K562 (cell line): ENCODE measurements around the gene RARG. TPM values are rescaled to one million over a fixed set of nuclear protein-coding genes. Genes with fewer than 3 reads are reported as not detected.

Experiments used
- DNMT1 ChIP-seq: fragments of 450-650 bp; IDR thresholded peaks from 2 replicates; pipeline ENCODE4 v1.6.1; 2016; ENCODE audit warnings: antibody characterized with exemption, mild to moderate bottlenecking
- ETV5 ChIP-seq: sonication (generic); formaldehyde crosslinking; IDR thresholded peaks from 2 replicates; pipeline ENCODE4 v1.4.0; 2020; ENCODE audit warnings: low read depth, mild to moderate bottlenecking, missing genetic modification reagents
- FOSL1 ChIP-seq: fragments of 200-800 bp; sonication (Bioruptor generic); conservative IDR thresholded peaks from 2 replicates; pipeline ENCODE4 v1.6.1; 2016; ENCODE audit warnings: missing genetic modification characterization, missing compliant biosample characterization
- HES1 ChIP-seq: fragments of 450-650 bp; IDR thresholded peaks from 2 replicates; pipeline ENCODE4 v1.6.1; 2016; ENCODE audit warnings: low read depth, mild to moderate bottlenecking, moderate library complexity
- HOMEZ ChIP-seq: fragments of 250-450 bp; sonication (Bioruptor Pico); IDR thresholded peaks from 2 replicates; pipeline ENCODE4 v1.4.0; 2020; ENCODE audit warnings: mild to moderate bottlenecking, moderate library complexity
- JUND ChIP-seq, 2 experiments: IDR thresholded peaks; 2 replicates in 1 of 2; 3 replicates in 1 of 2; pipeline ENCODE4 v1.6.1; 2011; ENCODE audit warnings: borderline replicate concordance in 2 of 2, low read depth in 2 of 2, low read length in 2 of 2, improper control_type of control experiment in 1 of 2, missing biosample characterization in 1 of 2, missing genetic modification characterization in 1 of 2, missing genetic modification reagents in 1 of 2
- KDM1A ChIP-seq, 2 experiments: fragments of 450-650 bp; IDR thresholded peaks; 2 replicates each; pipeline ENCODE4 v1.6.1; 2016; ENCODE audit warnings: mild to moderate bottlenecking in 2 of 2
- NFRKB ChIP-seq: fragments of 450-650 bp; IDR thresholded peaks from 2 replicates; pipeline ENCODE4 v1.6.1; 2016; ENCODE audit warnings: low read depth
- NR2F6 ChIP-seq: fragments of 450-650 bp; formaldehyde crosslinking; IDR thresholded peaks from 2 replicates; pipeline ENCODE4 v1.4.0; 2020; ENCODE audit warnings: mild to moderate bottlenecking
- PCBP1 ChIP-seq: fragments of 200-400 bp; formaldehyde crosslinking; IDR thresholded peaks from 2 replicates; pipeline ENCODE4 v1.6.1; 2018; ENCODE audit warnings: mild to moderate bottlenecking, low read depth, low read length; ENCODE audit not compliant: poor library complexity, severe bottlenecking
- PTTG1 ChIP-seq: fragments of 450-650 bp; IDR thresholded peaks from 2 replicates; pipeline ENCODE4 v1.6.1; 2016; ENCODE audit warnings: low read depth, mild to moderate bottlenecking, missing genetic modification characterization, missing compliant biosample characterization
- RBM34 ChIP-seq: fragments of 200-400 bp; formaldehyde crosslinking; IDR thresholded peaks from 2 replicates; pipeline ENCODE4 v1.6.1; 2018; ENCODE audit warnings: low read length, borderline replicate concordance; ENCODE audit not compliant: insufficient read depth
- RFX1 ChIP-seq: fragments of 450-650 bp; IDR thresholded peaks from 2 replicates; pipeline ENCODE4 v1.6.1; 2016; ENCODE audit warnings: mild to moderate bottlenecking, moderate library complexity
- TCF3 ChIP-seq: sonication (generic); formaldehyde crosslinking; IDR thresholded peaks from 2 replicates; pipeline ENCODE4 v1.4.0; 2020; ENCODE audit warnings: mild to moderate bottlenecking, missing genetic modification reagents
- U2AF2 ChIP-seq: fragments of 200-400 bp; formaldehyde crosslinking; optimal IDR thresholded peaks from 2 replicates; pipeline ENCODE3; 2017; ENCODE audit warnings: low read depth, mild to moderate bottlenecking, low read length
- ZBTB8A ChIP-seq: fragments of 450-650 bp; IDR thresholded peaks from 2 replicates; pipeline ENCODE4 v1.6.1; 2018; ENCODE audit warnings: mild to moderate bottlenecking, moderate library complexity; ENCODE audit not compliant: partially characterized antibody
- ZKSCAN3 ChIP-seq: fragments of 250-450 bp; sonication (Bioruptor Pico); IDR thresholded peaks from 2 replicates; pipeline ENCODE4 v1.4.0; 2020
- ZNF146 ChIP-seq: IDR thresholded peaks from one replicate; pipeline ENCODE4 v1.6.1; 2018; ENCODE audit warnings: missing compliant biosample characterization; ENCODE audit not compliant: unreplicated experiment
- ZNF174 ChIP-seq: fragments of 250-450 bp; sonication (Bioruptor Pico); IDR thresholded peaks from 2 replicates; pipeline ENCODE4 v1.4.0; 2020; ENCODE audit warnings: mild to moderate bottlenecking
- ZNF354B ChIP-seq: fragments of 250-450 bp; sonication (Bioruptor Pico); IDR thresholded peaks from 2 replicates; pipeline ENCODE4 v1.4.0; 2020
- ZNF561 ChIP-seq: fragments of 450-650 bp; formaldehyde crosslinking; conservative IDR thresholded peaks from 2 replicates; pipeline ENCODE4 v1.4.0; 2020; ENCODE audit warnings: mild to moderate bottlenecking, moderate library complexity
- ZNF699 ChIP-seq: fragments of 250-450 bp; sonication (Bioruptor Pico); IDR thresholded peaks from 2 replicates; pipeline ENCODE4 v1.8.0; 2021; ENCODE audit warnings: mild to moderate bottlenecking, moderate library complexity; ENCODE audit not compliant: insufficient replicate concordance
- ZNF707 ChIP-seq: fragments of 250-450 bp; sonication (Bioruptor Pico); conservative IDR thresholded peaks from 2 replicates; pipeline ENCODE4 v1.8.0; 2022; ENCODE audit warnings: inconsistent platforms, mild to moderate bottlenecking, moderate library complexity
- polyA plus RNA-seq, 8 experiments: library from polyadenylated mRNA; depleted of rRNA in 4 of 8; stranded (reverse) in 5 of 8; unstranded in 3 of 8; fragments of >200 nt; fragmentation: Nextera tagmentation in 2 of 8; fragmentation: Illumina TruSeq in 1 of 8; extraction: Ambion mirVana in 2 of 8; extraction: Trizol in 1 of 8; gene quantifications; 2 replicates each; pipeline versions ENCODE4 v1.2.1 to v1.2.3, GENCODE V29; 2011 to 2014; ENCODE audit warnings: inconsistent platforms in 1 of 8, missing spikeins in 1 of 8
- total RNA-seq, 7 experiments: library from RNA; depleted of rRNA in 6 of 7; stranded (reverse); fragments of >200 nt in 6 of 7; fragmentation: Illumina TruSeq in 2 of 7; extraction: Trizol in 2 of 7; gene quantifications; 2 replicates each; pipeline versions ENCODE4 v1.2.1 to v1.2.3, GENCODE V29; 2011 to 2021; ENCODE audit warnings: low replicate concordance in 1 of 7
- TF ChIP-seq, protein P1 (sequence below): sonication (generic); formaldehyde crosslinking; IDR thresholded peaks from 2 replicates; pipeline ENCODE4 v1.9.0; 2022; ENCODE audit warnings: mild to moderate bottlenecking, missing genetic modification reagents
- TF ChIP-seq, protein P2 (sequence below): IDR thresholded peaks from 2 replicates; pipeline ENCODE4 v1.6.1; 2011; ENCODE audit warnings: borderline replicate concordance, low read depth, mild to moderate bottlenecking, moderate library complexity, low read length; ENCODE audit not compliant: insufficient read depth, poor library complexity, severe bottlenecking

Gene RARG
- total and polyA plus RNA-seq, 9 of the 15 experiments (the other 6 are each of a cell fraction or from before 2014, with no cell fraction given), result 0.18 to 7.6 (median 3.8) TPM

GRCh38 chr12:53231921-53232645 is at the start of gene RARG (continued):
- TF ChIP-seq KDM1A (IDR thresholded peaks at IDR 0.05), result peak in 1 of 2 experiments; percentile 75; a peak in 2 of 4 replicates
- TF ChIP-seq HES1, result no peak
- TF ChIP-seq TCF3, result no peak
- TF ChIP-seq DNMT1, result no peak
- TF ChIP-seq ZNF699 (CRISPR knock-in tag), result no peak
- TF ChIP-seq ZNF174 (CRISPR knock-in tag), result no peak
- TF ChIP-seq ZNF561 (CRISPR knock-in tag), result no peak
- peak; percentile 76 for TF ChIP-seq PCBP1
- TF ChIP-seq ZNF146 (CRISPR knock-in tag), result no peak
- TF ChIP-seq, protein P1, sequence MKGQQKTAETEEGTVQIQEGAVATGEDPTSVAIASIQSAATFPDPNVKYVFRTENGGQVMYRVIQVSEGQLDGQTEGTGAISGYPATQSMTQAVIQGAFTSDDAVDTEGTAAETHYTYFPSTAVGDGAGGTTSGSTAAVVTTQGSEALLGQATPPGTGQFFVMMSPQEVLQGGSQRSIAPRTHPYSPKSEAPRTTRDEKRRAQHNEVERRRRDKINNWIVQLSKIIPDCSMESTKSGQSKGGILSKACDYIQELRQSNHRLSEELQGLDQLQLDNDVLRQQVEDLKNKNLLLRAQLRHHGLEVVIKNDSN (CRISPR knock-in tag), result peak; percentile 52; the same call in 1 of the 2 replicates
- TF ChIP-seq RBM34, result no peak
- TF ChIP-seq ZNF707, result no peak
- TF ChIP-seq ZBTB8A, result no peak
- TF ChIP-seq, protein P2, sequence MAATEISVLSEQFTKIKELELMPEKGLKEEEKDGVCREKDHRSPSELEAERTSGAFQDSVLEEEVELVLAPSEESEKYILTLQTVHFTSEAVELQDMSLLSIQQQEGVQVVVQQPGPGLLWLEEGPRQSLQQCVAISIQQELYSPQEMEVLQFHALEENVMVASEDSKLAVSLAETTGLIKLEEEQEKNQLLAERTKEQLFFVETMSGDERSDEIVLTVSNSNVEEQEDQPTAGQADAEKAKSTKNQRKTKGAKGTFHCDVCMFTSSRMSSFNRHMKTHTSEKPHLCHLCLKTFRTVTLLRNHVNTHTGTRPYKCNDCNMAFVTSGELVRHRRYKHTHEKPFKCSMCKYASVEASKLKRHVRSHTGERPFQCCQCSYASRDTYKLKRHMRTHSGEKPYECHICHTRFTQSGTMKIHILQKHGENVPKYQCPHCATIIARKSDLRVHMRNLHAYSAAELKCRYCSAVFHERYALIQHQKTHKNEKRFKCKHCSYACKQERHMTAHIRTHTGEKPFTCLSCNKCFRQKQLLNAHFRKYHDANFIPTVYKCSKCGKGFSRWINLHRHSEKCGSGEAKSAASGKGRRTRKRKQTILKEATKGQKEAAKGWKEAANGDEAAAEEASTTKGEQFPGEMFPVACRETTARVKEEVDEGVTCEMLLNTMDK, result no peak
- TF ChIP-seq FOSL1 (tag), result peak; percentile 63
- TF ChIP-seq ZNF354B (CRISPR knock-in tag), result no peak
- no peak for TF ChIP-seq ZKSCAN3 (CRISPR knock-in tag)
- TF ChIP-seq U2AF2, result no peak
- no peak for TF ChIP-seq JUND (IDR thresholded peaks at IDR 0.05; ENCODE audit: borderline replicate concordance, low read depth, low read length)
- TF ChIP-seq JUND (tag; IDR thresholded peaks at IDR 0.05; ENCODE audit: borderline replicate concordance, low read depth, low read length), result no peak
- no peak for TF ChIP-seq HOMEZ (CRISPR knock-in tag)
- no peak for TF ChIP-seq RFX1
- TF ChIP-seq ETV5 (CRISPR knock-in tag), result no peak
- TF ChIP-seq NFRKB, result no peak
- no peak for TF ChIP-seq PTTG1 (tag)
- no peak for TF ChIP-seq NR2F6 (CRISPR knock-in tag)
